HG03439 (cell line): ENCODE data around the gene DDX5.
"Not testable (repeated sequence)": the region's sequence is repeated elsewhere in the genome, so short reads cannot be mapped to it uniquely, and the experiment has no call there.

Source experiments
- ATAC-seq: cut with Tn5 transposase; IDR thresholded peaks from one replicate; pipeline ENCODE4 v1.9.1; 2021; ENCODE audit warnings: mild to moderate bottlenecking, moderate library complexity; ENCODE audit not compliant: unreplicated experiment

Gene DDX5

GRCh38 chr17:64508683-64509082, 2.6 kb upstream of the DDX5 start:
- no peak for ATAC-seq

GRCh38 chr17:64507413-64507782, 1.3 kb upstream of the DDX5 start:
- ATAC-seq: peak; percentile 8

GRCh38 chr17:64506576-64507412, 705 bp upstream of the DDX5 start, which contains the start of gene CEP95:
Gene CEP95 (plus strand): TSS chr17:64506977. CDS start chr17:64507098, 121 bp downstream.
- peak; percentile 53 for ATAC-seq

GRCh38 chr17:64505340-64506200, 519 bp downstream of the DDX5 start:
- ATAC-seq: no peak

- ATAC-seq: no peak
Measured at GRCh38 chr17:64504769-64505339, 1.2 kb downstream of the DDX5 start.

GRCh38 chr17:64503821-64504768, 2.0 kb downstream of the DDX5 start:
- no peak for ATAC-seq

GRCh38 chr17:64503341-64503740, 2.7 kb downstream of the DDX5 start:
- no peak for ATAC-seq

GRCh38 chr17:64502809-64503208, 3.3 kb downstream of the DDX5 start:
- ATAC-seq: no peak

- no peak for ATAC-seq
Measured at GRCh38 chr17:64502021-64502420, 4.1 kb downstream of the DDX5 start.

- no peak for ATAC-seq
Measured at GRCh38 chr17:64500862-64501765, 5.0 kb downstream of the DDX5 start.

GRCh38 chr17:64500487-64500859, 5.6 kb downstream of the DDX5 start:
- ATAC-seq: no peak

GRCh38 chr17:64499805-64500486, 6.1 kb downstream of the DDX5 start:
- no peak for ATAC-seq

GRCh38 chr17:64498308-64499203, 7.5 kb downstream of the DDX5 start:
- no peak for ATAC-seq

GRCh38 chr17:64497565-64498035, 8.5 kb downstream of the DDX5 start:
- ATAC-seq: no peak

GRCh38 chr17:64496786-64497564, 9.1 kb downstream of the DDX5 start, which contains the start of gene POLG2:
Gene POLG2 (minus strand): TSS chr17:64497054. CDS start chr17:64496968, 86 bp downstream.
- ATAC-seq: peak; percentile 79

GRCh38 chr17:64496348-64496785, 9.7 kb downstream of the DDX5 start:
- ATAC-seq: no peak

GRCh38 chr17:64495300-64495699, 10.8 kb downstream of the DDX5 start:
- ATAC-seq: not testable (repeated sequence)
